Ishikawa (cell line): ENCODE results near the gene LIPN.

Experiments used
- CEBPB ChIP-seq: IDR thresholded peaks from 2 replicates; pipeline ENCODE4 v1.6.1; 2012
- CREB1 ChIP-seq: IDR thresholded peaks from 2 replicates; pipeline ENCODE4 v1.6.1; 2012; ENCODE audit warnings: low read depth
- EGR1 ChIP-seq: IDR thresholded peaks from 2 replicates; pipeline ENCODE4 v1.6.1; 2012
- EP300 ChIP-seq: IDR thresholded peaks from 2 replicates; pipeline ENCODE4 v1.6.1; 2012; ENCODE audit warnings: borderline replicate concordance
- FOXM1 ChIP-seq: IDR thresholded peaks from 2 replicates; pipeline ENCODE4 v1.6.1; 2012; ENCODE audit warnings: low read depth, borderline replicate concordance
- NFIC ChIP-seq: IDR thresholded peaks from 2 replicates; pipeline ENCODE4 v1.6.1; 2012
- RAD21 ChIP-seq: IDR thresholded peaks from 2 replicates; pipeline ENCODE4 v1.6.1; 2012; ENCODE audit warnings: low read depth
- REST ChIP-seq: IDR thresholded peaks from 2 replicates; pipeline ENCODE4 v1.6.1; 2012; ENCODE audit warnings: low read depth, mild to moderate bottlenecking
- TAF1 ChIP-seq: IDR thresholded peaks from 2 replicates; pipeline ENCODE4 v1.6.1; 2012; ENCODE audit warnings: low read depth, mild to moderate bottlenecking
- TCF12 ChIP-seq: IDR thresholded peaks from 2 replicates; pipeline ENCODE4 v1.6.1; 2012; ENCODE audit warnings: low read depth
- TEAD4 ChIP-seq: IDR thresholded peaks from 2 replicates; pipeline ENCODE4 v1.6.1; 2012
- YY1 ChIP-seq: IDR thresholded peaks from 2 replicates; pipeline ENCODE4 v1.6.1; 2012; ENCODE audit warnings: low read depth
- ZBTB7A ChIP-seq: IDR thresholded peaks from 2 replicates; pipeline ENCODE4 v1.6.1; 2012; ENCODE audit warnings: low read depth
- TF ChIP-seq, protein P1 (sequence below): IDR thresholded peaks from 2 replicates; pipeline ENCODE4 v1.6.1; 2012
- TF ChIP-seq, protein P2 (sequence below): IDR thresholded peaks from 2 replicates; pipeline ENCODE4 v1.6.1; 2012

The LIPN gene

DNA sequence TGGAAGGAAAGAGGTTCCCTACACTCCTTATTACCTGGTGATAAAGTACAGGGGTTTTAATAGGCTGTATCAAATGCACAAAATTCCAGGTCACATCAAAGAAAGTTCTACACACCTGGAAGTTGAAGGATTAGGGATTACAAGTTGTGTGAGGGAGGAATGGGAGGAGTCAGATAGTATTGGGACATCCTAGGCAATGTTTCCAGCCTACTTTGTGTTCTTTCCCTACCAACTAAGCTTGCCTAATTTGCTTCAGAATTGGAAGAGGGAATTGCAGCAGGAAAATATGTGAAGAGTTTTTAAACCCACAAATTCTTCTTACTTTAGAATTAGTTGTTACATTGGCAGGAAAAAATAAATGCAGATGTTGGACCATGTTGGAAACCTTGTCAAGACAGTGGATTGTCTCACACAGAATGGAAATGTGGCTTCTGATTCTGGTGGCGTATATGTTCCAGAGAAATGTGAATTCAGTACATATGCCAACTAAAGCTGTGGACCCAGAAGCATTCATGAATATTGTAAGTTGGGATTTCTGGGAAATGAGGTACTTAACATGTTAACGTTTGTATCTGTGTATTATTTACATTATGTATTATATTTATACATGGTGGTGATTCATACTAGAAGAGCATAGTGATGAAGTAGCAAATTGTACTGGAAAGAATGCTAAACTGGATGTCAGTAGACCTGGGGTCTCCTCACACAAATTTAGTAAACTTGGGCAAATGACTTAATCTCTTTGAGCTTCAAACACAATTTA, 42.9 kb downstream of the LIPN start, which contains the start of gene LIPM:
TSS of gene LIPM (plus strand) at position 208 of the 763 bp plus-strand sequence. CDS start at position 375, 167 bp downstream.
- no peak for TF ChIP-seq TEAD4
- TF ChIP-seq EGR1, result no peak
- TF ChIP-seq TAF1, result no peak
- TF ChIP-seq CREB1, result no peak
- no peak for TF ChIP-seq ZBTB7A
- no peak for TF ChIP-seq NFIC
- TF ChIP-seq TCF12, result no peak
- TF ChIP-seq REST, result no peak

DNA sequence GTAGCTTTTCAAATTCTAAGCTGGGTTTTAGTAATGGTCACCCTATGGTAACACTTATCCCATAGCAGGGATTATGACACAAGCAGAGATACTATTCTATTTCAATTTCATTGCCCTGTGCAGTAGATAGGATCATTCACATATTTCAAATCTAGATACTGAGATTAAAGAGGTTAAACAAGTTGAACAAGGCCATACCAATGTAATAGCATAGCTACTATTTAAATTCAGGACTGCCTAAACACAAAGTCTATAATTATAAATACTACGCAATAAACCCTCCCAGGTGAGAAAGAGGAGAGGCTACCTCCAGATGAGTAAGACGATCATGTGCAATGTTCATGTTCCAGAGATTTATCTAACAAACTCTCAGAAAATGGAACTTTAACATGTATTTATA, 43.8 kb downstream of the LIPN start:
- TF ChIP-seq, protein P1, sequence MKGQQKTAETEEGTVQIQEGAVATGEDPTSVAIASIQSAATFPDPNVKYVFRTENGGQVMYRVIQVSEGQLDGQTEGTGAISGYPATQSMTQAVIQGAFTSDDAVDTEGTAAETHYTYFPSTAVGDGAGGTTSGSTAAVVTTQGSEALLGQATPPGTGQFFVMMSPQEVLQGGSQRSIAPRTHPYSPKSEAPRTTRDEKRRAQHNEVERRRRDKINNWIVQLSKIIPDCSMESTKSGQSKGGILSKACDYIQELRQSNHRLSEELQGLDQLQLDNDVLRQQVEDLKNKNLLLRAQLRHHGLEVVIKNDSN, result no peak
- no peak for TF ChIP-seq EGR1
- TF ChIP-seq RAD21, result no peak
- no peak for TF ChIP-seq REST
- TF ChIP-seq, protein P2, sequence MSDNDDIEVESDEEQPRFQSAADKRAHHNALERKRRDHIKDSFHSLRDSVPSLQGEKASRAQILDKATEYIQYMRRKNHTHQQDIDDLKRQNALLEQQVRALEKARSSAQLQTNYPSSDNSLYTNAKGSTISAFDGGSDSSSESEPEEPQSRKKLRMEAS, result no peak
- no peak for TF ChIP-seq TAF1
- no peak for TF ChIP-seq CEBPB
- TF ChIP-seq NFIC, result no peak
- TF ChIP-seq EP300, result no peak
- no peak for TF ChIP-seq FOXM1
- TF ChIP-seq ZBTB7A, result no peak
- no peak for TF ChIP-seq TEAD4
- no peak for TF ChIP-seq CREB1
- TF ChIP-seq TCF12, result no peak
- TF ChIP-seq YY1, result no peak

DNA sequence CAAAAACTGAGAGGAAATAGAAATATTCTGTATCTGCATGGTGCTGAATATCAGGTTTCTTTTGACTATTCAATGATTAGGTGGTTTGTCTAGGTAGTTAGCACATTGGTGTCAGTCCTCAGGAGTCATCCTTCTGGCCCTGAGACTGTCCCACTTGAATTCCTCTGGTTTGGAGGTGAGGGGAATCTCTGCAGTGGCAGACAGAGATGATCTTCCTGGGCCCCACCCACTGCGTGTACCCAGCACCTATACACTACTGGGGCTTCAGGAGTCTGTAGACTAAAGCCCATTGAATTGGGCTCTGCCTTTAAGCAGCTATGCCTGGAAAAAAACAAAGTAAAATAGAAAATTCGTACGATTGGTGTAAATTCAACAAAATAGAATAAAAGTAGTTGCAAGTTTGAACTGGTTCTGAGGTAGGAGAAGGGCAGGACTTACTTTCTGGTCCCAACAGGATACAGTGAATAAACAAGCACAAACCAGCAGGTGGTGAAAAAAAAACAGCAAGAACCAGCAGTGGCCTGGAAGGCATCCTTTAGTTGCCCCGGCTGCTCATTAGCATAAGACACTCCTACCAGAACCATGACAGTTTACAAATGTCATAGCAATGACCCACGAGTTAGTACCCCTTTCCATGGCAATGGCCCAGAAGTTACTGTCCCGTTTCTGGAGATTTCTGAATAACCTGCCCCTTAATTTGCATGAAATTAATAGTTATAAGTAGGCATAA, 44.4 kb downstream of the LIPN start:
- no peak for TF ChIP-seq TCF12
- TF ChIP-seq, protein P2, result no peak
- no peak for TF ChIP-seq EP300
- no peak for TF ChIP-seq YY1
- no peak for TF ChIP-seq CEBPB
- TF ChIP-seq FOXM1, result no peak
- TF ChIP-seq EGR1, result no peak
- no peak for TF ChIP-seq NFIC
- TF ChIP-seq RAD21, result no peak
- TF ChIP-seq REST, result no peak
- TF ChIP-seq ZBTB7A, result no peak
- no peak for TF ChIP-seq CREB1
- TF ChIP-seq, protein P1, result no peak
- TF ChIP-seq TEAD4, result no peak

DNA sequence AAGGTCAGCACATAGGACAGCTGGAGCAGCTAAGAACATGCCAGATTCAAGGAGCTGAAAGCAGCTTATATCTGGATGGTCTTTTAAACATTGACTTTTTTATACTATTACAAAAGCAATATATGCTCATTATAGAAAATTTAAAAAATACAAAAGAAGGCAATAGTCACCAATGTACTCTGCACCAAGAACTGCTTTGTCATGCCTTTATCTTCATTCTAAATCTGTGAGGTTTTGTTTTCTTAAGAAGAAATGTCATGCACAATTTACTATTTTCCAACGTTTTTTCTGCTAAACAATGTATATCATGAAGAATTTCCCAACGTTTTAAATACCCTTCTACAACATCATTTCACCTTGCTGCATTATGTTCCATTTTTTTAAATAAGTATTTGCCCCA, 45.5 kb downstream of the LIPN start:
- TF ChIP-seq, protein P1, result no peak
